BLaER1 (cell line): ENCODE data around the gene TMEM267.
"Not testable (repeated sequence)": the region's sequence is repeated elsewhere in the genome, so short reads cannot be mapped to it uniquely, and the experiment has no call there.

Experiments used
- H3K27ac ChIP-seq: shearing (Covaris generic); formaldehyde crosslinking; 2 replicates; pipeline ENCODE4 v1.8.1; 2022
- H3K27me3 ChIP-seq: shearing (Covaris generic); formaldehyde crosslinking; 2 replicates; pipeline ENCODE4 v1.8.1; 2022
- H3K36me3 ChIP-seq: shearing (Covaris generic); formaldehyde crosslinking; 2 replicates; pipeline ENCODE4 v1.8.1; 2022
- H3K4me1 ChIP-seq: shearing (Covaris generic); formaldehyde crosslinking; 2 replicates; pipeline ENCODE4 v1.8.1; 2022
- H3K4me2 ChIP-seq: shearing (Covaris generic); formaldehyde crosslinking; 2 replicates; pipeline ENCODE4 v1.8.1; 2022
- H3K4me3 ChIP-seq: shearing (Covaris generic); formaldehyde crosslinking; 2 replicates; pipeline ENCODE4 v1.8.1; 2022
- H3K9ac ChIP-seq: shearing (Covaris generic); formaldehyde crosslinking; 2 replicates; pipeline ENCODE4 v1.8.1; 2022
- H3K9me3 ChIP-seq: shearing (Covaris generic); formaldehyde crosslinking; 2 replicates; pipeline ENCODE4 v1.8.1; 2022
- H4K20me1 ChIP-seq: shearing (Covaris generic); formaldehyde crosslinking; 2 replicates; pipeline ENCODE4 v1.8.1; 2022
- Cebpa-rat ChIP-seq: shearing (Covaris generic); IDR thresholded peaks from 2 replicates; pipeline ENCODE4 v1.8.1; 2022

The TMEM267 gene

DNA sequence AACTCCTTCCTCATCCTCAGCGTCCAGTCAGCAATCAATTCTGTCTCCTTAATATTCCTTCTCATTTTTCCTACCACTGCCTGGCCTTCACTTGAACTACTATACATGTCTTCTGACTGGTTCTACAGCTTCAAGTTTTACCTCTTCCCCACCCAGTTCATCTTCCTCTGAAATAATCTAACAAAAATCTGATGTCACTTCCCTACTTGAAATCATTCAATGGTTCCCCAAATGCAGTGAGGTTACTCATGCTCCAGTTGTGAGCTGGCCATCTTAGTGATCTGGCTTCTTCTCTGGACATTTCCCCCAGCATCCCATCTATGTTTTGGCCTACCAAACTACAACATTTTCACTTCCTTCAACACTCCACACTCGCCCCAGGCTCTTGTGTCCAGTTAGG, 14.9 kb upstream of the TMEM267 start:
- Histone ChIP-seq H3K4me2 (no peak overlapping the region), H3K4me1 (no peaks in the 10 kb centered on the region), H3K9ac (no peak overlapping the region), H3K27ac (no peak overlapping the region), H3K9me3 (no peaks in the 10 kb centered on the region), H3K4me3 (no peak overlapping the region), H3K27me3 (no peaks in the 10 kb centered on the region), H3K36me3 (peaks cover 56% of the 10 kb centered on the region), H4K20me1 (no peaks in the 10 kb centered on the region)
- no peak for TF ChIP-seq Cebpa-rat

DNA sequence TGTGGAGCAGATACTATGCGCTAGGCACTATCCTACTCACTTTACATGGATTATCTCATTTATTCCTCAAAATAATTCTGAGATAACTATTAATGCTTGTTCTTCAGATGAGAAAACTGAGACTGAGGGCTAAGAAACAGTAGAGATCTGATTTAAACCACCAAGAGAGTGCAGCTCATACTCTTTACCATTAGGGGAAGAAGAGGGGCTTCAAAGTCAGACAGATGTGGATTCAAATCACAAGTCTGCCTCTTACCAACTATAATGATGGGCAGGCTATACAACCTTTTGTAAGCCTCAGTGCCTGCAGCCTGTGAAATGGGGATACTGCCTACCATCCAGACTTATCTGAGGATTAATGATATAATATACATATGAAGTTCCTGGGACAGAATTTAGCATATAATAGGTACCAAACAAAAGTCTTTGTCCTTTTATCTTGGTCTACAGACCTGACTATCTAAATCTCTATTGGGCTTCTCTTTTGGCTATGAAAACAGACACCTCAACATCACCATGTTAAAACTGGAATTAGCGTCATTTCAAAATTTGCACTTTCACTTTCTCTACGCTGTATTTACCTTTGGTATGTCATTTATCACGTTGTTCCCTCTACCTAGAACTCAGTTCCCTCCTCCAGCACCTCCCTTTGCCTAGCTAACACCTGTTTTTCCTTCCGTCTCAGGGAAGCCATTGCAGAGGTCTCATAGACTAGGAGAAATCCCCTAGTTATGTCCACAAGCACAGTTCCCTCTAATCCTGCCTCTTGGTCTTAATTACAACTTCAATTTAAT, 13.8 kb upstream of the TMEM267 start:
- no peak overlapping the region for H3K27ac ChIP-seq
- H3K4me2 ChIP-seq: no peak overlapping the region
- peaks cover 46% of the 10 kb centered on the region for H3K36me3 ChIP-seq
- no peak for TF ChIP-seq Cebpa-rat
- no peak overlapping the region for H3K9ac ChIP-seq
- no peaks in the 10 kb centered on the region for H3K4me1 ChIP-seq
- no peaks in the 10 kb centered on the region for H3K9me3 ChIP-seq
- H3K4me3 ChIP-seq: no peak overlapping the region
- no peaks in the 10 kb centered on the region for H3K27me3 ChIP-seq
- no peaks in the 10 kb centered on the region for H4K20me1 ChIP-seq

DNA sequence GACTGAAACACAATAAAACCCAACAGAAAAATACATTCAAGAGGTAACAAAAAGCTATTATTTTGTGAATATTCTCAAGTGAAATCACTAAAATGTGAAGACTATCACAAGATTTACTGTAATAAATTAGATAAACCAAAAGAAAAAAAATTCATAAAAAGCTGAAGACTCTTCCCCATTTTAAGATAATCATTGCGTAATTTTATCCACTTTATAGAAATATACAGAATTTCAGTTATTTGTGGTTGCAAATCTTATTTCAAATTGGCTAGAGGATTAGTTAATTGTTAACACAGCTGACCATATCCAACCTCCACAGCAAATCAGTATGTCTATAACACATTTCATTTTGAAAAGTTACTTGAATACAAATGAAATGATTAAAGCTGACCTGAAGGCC, 7.7 kb upstream of the TMEM267 start:
- no peak overlapping the region for H3K9ac ChIP-seq
- no peak; the same call in 1 of the 2 replicates for TF ChIP-seq Cebpa-rat
- H3K4me1 ChIP-seq: no peaks in the 10 kb centered on the region
- H3K36me3 ChIP-seq: peaks cover 34% of the 10 kb centered on the region
- H4K20me1 ChIP-seq: no peaks in the 10 kb centered on the region
- no peak overlapping the region for H3K4me3 ChIP-seq
- H3K4me2 ChIP-seq: no peak overlapping the region
- H3K9me3 ChIP-seq: no peaks in the 10 kb centered on the region
- H3K27me3 ChIP-seq: no peaks in the 10 kb centered on the region
- H3K27ac ChIP-seq: no peak overlapping the region

DNA sequence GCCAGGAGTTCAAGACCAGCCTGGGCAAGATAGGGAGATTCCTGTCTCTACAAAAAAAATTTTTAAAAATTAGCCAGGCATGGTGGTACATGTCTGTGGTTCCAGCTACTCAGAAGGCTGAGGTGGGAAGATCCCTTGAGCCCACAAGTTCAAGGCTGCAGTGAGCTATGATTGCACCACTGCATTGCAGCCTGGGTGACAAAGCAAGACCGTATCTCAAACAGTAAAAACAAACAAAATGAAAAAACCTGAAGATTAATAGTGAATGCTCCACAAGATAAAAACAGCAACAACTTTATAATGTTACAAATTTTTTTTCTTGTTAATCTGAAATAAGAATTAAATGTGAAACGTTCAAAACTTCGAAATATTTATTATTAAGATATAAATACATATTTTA, 2.7 kb upstream of the TMEM267 start:
- Histone ChIP-seq H3K27me3 (no peaks in the 10 kb centered on the region), H3K4me2 (no peak overlapping the region), H4K20me1 (no peaks in the 10 kb centered on the region), H3K9me3 (no peaks in the 10 kb centered on the region), H3K4me1 (peaks cover 27% of the 10 kb centered on the region), H3K9ac (no peak overlapping the region), H3K27ac (no peak overlapping the region), H3K4me3 (no peak overlapping the region), H3K36me3 (peaks cover 16% of the 10 kb centered on the region)
- no peak for TF ChIP-seq Cebpa-rat

DNA sequence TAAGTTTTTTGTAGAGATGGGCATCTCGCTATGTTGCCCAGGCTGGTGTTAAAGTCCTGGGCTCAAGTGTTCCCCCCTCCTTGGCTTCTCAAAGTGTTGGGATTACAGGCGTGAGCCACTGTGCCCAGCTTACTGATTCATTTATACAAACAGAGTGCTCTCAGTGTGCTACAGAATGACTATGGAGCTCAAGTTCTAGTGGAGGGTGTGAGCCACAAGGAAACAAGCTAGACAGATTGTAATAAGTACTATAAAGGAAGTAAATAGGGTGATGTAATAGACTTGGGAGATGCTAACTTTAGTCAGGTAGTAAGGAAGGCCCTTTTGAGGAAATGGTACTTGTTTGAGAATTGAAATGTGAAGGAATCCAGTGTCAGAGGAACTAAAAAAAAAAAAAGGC, 1.7 kb upstream of the TMEM267 start:
- peak overlapping the region; percentile 80 for H3K4me2 ChIP-seq

DNA sequence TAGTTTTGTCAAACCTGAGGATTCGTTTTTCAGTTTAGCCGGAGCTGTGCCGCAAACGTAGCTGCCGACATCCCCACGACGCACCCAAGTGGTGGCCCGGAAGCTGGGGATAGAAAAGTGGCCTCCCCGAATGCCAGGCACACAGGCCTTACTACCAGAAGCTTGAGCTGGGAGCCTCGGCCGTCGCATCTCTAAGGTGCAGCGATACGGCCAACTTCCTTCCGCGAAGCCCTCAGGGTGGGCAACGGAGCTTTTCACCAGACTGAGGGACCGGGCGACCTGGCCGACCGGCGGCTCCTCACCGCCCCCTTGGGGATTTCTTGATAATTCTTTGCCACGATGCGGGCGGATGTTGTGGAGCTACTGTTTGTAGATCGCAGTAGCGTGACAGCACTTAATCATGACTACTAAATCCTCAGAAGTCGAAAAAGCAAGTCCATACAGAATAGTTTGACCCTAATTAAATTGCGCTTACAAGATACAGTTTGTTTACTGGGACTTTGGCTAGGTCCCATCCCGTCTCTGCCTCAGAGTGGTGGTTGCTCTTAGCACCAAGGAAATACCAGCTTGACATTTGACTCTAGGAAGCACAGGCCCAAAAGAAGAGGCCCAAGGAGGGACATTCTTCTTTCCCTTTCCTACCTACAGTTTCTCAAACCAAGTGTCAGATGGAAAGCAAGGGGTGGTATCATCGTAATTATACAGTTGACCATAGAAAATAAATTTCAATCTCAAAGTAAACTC, 613 bp upstream of the TMEM267 start:
- peak overlapping the region; percentile 80 for H3K4me2 ChIP-seq
- H3K4me1 ChIP-seq: peaks cover 27% of the 10 kb centered on the region
- no peak for TF ChIP-seq Cebpa-rat
- peak overlapping the region; percentile 90 for H3K9ac ChIP-seq
- H3K36me3 ChIP-seq: peaks cover 9% of the 10 kb centered on the region
- H3K9me3 ChIP-seq: no peaks in the 10 kb centered on the region
- H4K20me1 ChIP-seq: no peaks in the 10 kb centered on the region
- no peaks in the 10 kb centered on the region for H3K27me3 ChIP-seq
- peak overlapping the region; percentile 95 for H3K27ac ChIP-seq
- peak overlapping the region; percentile 79 for H3K4me3 ChIP-seq

More for the DNA sequence above, 1.7 kb upstream of the TMEM267 start:
- Histone ChIP-seq H3K27me3 (no peaks in the 10 kb centered on the region), H3K4me3 (no peak overlapping the region), H3K36me3 (peaks cover 16% of the 10 kb centered on the region), H3K9me3 (no peaks in the 10 kb centered on the region), H3K27ac (no peak overlapping the region), H3K9ac (no peak overlapping the region), H4K20me1 (no peaks in the 10 kb centered on the region), H3K4me1 (peaks cover 27% of the 10 kb centered on the region)
- TF ChIP-seq Cebpa-rat: no peak

DNA sequence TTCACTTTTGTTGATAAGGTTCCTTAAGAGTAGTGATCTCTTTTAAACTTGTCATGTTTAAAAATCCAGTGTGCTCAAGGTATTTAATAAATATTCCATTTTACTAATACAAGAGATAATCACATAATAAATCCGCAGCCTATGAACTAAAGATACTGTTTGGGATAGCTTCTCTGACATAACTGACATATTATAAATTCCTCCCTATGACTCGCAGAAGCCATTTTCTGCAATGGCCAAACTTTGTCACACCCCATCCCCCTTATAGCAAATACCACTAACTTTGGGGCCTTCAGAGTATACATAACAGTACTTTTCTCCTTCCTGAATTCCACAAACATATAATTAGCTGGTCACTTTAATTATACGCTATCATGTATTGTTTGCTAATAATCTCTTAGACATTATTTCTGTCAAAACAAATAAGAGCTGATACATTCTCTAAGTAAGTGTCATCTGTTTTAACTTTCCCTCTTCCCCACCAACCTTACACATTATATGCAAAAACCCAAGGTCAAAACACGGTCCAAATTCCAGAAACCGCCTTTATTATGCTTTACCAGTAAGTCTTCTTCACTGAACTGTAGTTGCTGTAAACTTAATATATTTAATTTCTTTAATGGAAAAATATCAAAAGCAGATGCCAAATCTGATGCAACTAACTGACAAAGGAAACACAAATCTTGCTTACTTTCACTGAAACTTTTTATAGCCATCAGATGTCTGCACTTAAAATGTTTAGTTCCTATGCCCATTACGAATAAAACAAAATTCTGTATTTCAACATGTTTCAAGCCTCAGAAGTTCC, 971 bp downstream of the TMEM267 start:
- H3K4me2 ChIP-seq: peak overlapping the region; percentile 80
- H3K9me3 ChIP-seq: no peaks in the 10 kb centered on the region
- H3K27me3 ChIP-seq: no peaks in the 10 kb centered on the region
- H3K9ac ChIP-seq: peak overlapping the region; percentile 90
- peak overlapping the region; percentile 95 for H3K27ac ChIP-seq
- no peaks in the 10 kb centered on the region for H4K20me1 ChIP-seq
- no peak for TF ChIP-seq Cebpa-rat
- peaks cover 27% of the 10 kb centered on the region for H3K4me1 ChIP-seq
- H3K4me3 ChIP-seq: peak overlapping the region; percentile 79
- H3K36me3 ChIP-seq: no peaks in the 10 kb centered on the region

DNA sequence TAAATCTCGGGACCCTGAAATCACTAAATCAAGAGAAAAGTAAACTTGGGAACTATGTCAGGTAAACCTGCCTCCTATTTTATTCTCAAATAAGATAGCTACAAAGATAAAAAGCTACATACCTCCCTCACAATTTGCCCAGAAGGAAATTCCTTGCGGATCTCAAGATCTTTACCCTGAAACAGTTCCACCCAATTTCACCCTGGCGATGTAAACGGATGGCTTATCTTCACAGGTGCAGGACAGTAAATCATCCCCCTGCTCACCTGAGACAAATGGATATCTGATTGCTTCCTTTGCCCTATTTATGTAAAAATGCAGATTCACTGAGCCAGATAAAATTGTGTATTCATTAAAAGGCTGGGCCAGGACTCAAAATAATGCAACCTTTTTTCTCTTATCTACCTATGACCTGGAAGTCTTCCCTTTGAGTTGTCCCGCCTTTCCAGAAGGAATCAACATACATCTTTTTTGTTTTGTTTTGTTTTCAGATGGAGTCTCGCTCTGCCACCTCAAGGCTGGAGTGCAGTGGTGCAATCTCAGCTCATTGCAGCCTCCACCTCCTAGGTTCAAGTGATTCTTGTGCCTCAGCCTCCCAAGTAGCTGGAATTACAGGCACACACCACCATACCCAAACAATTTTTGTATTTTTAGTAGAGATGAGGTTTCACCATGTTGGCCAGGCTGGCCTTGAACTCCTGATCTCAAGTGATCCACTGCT, 13.8 kb downstream of the TMEM267 start:
- no peaks in the 10 kb centered on the region for H3K4me1 ChIP-seq
- H3K4me3 ChIP-seq: no peak overlapping the region
- no peak for TF ChIP-seq Cebpa-rat
- no peak overlapping the region for H3K27ac ChIP-seq
- peaks cover 53% of the 10 kb centered on the region for H3K9me3 ChIP-seq
- no peaks in the 10 kb centered on the region for H4K20me1 ChIP-seq
- H3K27me3 ChIP-seq: no peaks in the 10 kb centered on the region
- peaks cover 44% of the 10 kb centered on the region for H3K36me3 ChIP-seq
- no peak overlapping the region for H3K4me2 ChIP-seq
- no peak overlapping the region for H3K9ac ChIP-seq

DNA sequence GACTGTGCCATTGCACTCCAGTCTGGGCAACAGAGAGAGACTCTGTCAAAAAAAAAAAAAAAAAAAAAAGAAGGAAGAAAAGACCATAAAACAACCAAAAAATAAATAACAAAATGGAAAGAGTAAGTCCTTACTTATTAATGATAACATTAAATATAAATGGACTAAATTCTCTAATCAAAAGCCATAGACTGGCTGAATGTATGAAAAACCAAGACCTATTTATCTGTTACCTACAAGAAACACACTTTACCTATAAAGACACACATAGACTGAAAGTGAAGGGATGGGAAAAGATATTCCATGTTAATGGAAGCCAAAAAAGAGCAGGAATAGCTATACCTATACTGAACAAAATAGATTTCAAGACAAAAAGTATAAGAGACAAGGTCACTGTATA, 16.6 kb downstream of the TMEM267 start:
- H3K4me1 ChIP-seq: no peaks in the 10 kb centered on the region
- no peaks in the 10 kb centered on the region for H4K20me1 ChIP-seq
- no peak overlapping the region for H3K4me3 ChIP-seq
- H3K27ac ChIP-seq: no peak overlapping the region
- peaks cover 45% of the 10 kb centered on the region for H3K9me3 ChIP-seq
- no peak for TF ChIP-seq Cebpa-rat
- no peak overlapping the region for H3K4me2 ChIP-seq
- no peak overlapping the region for H3K9ac ChIP-seq
- H3K27me3 ChIP-seq: no peaks in the 10 kb centered on the region
- H3K36me3 ChIP-seq: peaks cover 39% of the 10 kb centered on the region

DNA sequence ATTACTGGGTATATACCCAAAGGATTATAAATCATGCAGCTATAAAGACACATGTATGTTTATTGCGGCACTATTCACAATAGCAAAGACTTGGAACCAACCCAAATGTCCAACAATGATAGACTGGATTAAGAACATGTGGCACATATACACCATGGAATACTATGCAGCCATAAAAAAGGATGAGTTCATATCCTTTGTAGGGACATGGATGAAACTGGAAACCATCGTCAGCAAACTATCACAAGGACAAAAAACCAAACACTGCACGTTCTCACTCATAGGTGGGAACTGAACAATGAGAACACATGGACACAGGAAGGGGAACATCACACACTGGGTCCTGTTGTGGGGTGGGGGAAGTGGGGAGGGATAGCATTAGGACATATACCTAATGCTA, 18.2 kb downstream of the TMEM267 start:
- H3K27ac ChIP-seq, H4K20me1 ChIP-seq, H3K27me3 ChIP-seq, H3K4me2 ChIP-seq, H3K9ac ChIP-seq, H3K4me3 ChIP-seq, H3K4me1 ChIP-seq: not testable (repeated sequence)
- Histone ChIP-seq H3K9me3 (peaks cover 53% of the 10 kb centered on the region), H3K36me3 (peaks cover 46% of the 10 kb centered on the region)
